ENCODE data around the gene OR10A6. TPM values are rescaled to one million over a fixed set of nuclear protein-coding genes. Genes with fewer than 3 reads are reported as not detected.

The OR10A6 gene
- total and polyA plus RNA-seq, 2 of the 4 experiments (the other 2 are of a cell fraction): 0.19 TPM; not detected in 1

DNA sequence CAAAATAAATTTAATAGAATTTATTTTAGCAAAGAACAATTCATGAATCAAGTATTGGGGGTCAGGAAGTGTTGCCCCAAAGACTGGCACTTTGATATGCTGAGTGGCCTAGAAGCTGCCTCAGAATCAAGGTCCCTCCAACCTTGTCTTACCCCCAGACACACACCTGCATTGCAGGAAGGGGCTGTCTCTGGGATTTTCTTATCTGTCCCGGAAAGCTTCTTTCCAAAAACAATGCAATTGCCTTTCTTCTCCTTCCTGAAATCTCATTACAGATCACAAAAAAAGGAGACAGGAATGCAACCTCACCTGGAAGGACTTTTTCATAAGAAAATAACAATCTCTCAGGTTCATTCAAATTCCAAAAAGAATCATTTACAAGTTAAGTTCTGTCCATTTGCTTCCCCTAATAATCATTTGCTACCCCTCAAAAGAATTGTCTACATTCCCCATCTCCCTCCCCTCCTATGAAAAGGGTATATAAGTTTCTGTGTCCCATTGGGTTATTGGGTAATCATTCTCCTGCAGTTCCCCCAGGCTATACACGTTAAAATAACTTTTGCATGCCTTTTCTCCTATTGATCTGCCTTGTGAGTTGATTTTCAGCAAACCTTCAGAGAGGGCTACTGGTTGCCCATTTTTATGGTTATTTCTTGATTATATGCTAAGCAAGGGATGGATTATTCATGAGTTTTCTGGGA, 21.3 kb downstream of the OR10A6 start:
- 86% methylated on average over 1 of the region's 2 CpGs; no CpG with 5 or more reads in 1 of the 2 experiments for WGBS, 2 experiments (ENCODE audit: extremely low coverage in 2 of 2, insufficient read length in 1 of 2)

More for the DNA sequence above, 21.3 kb downstream of the OR10A6 start:
- Histone ChIP-seq H4K5ac (ENCODE audit: low read depth, low read length) (peak overlapping the region; percentile 46; the same call in 1 of the 2 replicates), H2BK5ac (ENCODE audit: low read depth, low read length, poor library complexity, severe bottlenecking) (no peak overlapping the region), H3K9ac (ENCODE audit: low read depth, low read length) (no peak overlapping the region), H3K4me2 (ENCODE audit: low read depth, low read length) (no peak overlapping the region), H3K4ac (ENCODE audit: low read depth, low read length) (0 out of 2 replicates have a peak overlapping the region, but pooled peaks have one; percentile 2), H3K27ac (ENCODE audit: insufficient read depth, low read length) (no peak overlapping the region), H3K14ac (replicated peaks; ENCODE audit: low read depth, low read length) (no peak overlapping the region), H3K36me3 (ENCODE audit: control insufficient read depth, insufficient read depth, low read length) (no peaks in the 10 kb centered on the region), H2AFZ (replicated peaks; ENCODE audit: low read length, poor library complexity) (no peak overlapping the region), H3K27me3 (ENCODE audit: control insufficient read depth, insufficient read depth, low read length) (no peaks in the 10 kb centered on the region), H2BK20ac (ENCODE audit: low read depth, low read length) (no peak overlapping the region), H3K18ac (ENCODE audit: low read depth, low read length) (peak overlapping the region; percentile 24; the same call in 1 of the 2 replicates), H3K23ac (ENCODE audit: low read depth, low read length) (no peak overlapping the region), H2AK5ac (ENCODE audit: low read depth, low read length) (no peak overlapping the region), H3K9me1 (ENCODE audit: insufficient read depth, low read length) (peaks cover 5% of the 10 kb centered on the region; the same call in 1 of the 2 replicates), H4K20me1 (ENCODE audit: insufficient read depth, low read length) (no peaks in the 10 kb centered on the region), H3K79me1 (ENCODE audit: low read depth in 1 of 2, low read length in 2 of 2) (peaks cover 0 to 3% of the 10 kb centered on the region in 2 experiments; a peak in 1 of 4 replicates), H2AK9ac (replicated peaks; ENCODE audit: low read depth, low read length, poor library complexity) (no peak overlapping the region), H3K4me1 (ENCODE audit: control insufficient read depth, insufficient read depth, low read length) (peaks cover 9% of the 10 kb centered on the region), H2BK15ac (ENCODE audit: low read depth, low read length) (no peak overlapping the region), H4K8ac (ENCODE audit: low read depth in 2 of 2, low read length in 2 of 2) (no peak overlapping the region), H3K4me3 (ENCODE audit: insufficient read depth, low read depth, low read length) (no peak overlapping the region), H3K56ac (ENCODE audit: extremely low read depth, insufficient read depth, low read length) (no peak overlapping the region), H3K9me3 (ENCODE audit: control insufficient read depth, insufficient read depth, low read length) (no peaks in the 10 kb centered on the region), H2BK120ac (ENCODE audit: low read depth, low read length) (no peak overlapping the region), H4K91ac (ENCODE audit: insufficient read depth, low read depth, low read length) (no peak overlapping the region)
- no peak for ATAC-seq (ENCODE audit: low read depth)
- ChIA-PET CTCF (interaction anchor here (1.2 to 2.1 kb wide), 2 partner anchors 17 to 77 kb away, joined by 3 to 7 read pairs; partner anchors contain the start of gene EIF3F), POLR2A (ENCODE audit: unreplicated experiment) (no interaction called here)
- DNase-seq: no peak
- intact Hi-C loops (cut with micrococcal nuclease): no loop called here
- dilution Hi-C loops (cut with HindIII; ENCODE audit: low sequenced_read_pairs, unreplicated experiment): no loop called here
- 0 out of 2 replicates have a peak, but pooled peaks have one; percentile 2 for TF ChIP-seq CEBPB (IDR thresholded peaks at IDR 0.05; ENCODE audit: low read depth, low read length)
- TF ChIP-seq MXI1 (IDR thresholded peaks at IDR 0.05; ENCODE audit: borderline replicate concordance, low read depth, low read length): no peak
- TF ChIP-seq POLR2A (IDR thresholded peaks at IDR 0.05; ENCODE audit: low read depth, low read length): no peak
- TF ChIP-seq, protein P1, sequence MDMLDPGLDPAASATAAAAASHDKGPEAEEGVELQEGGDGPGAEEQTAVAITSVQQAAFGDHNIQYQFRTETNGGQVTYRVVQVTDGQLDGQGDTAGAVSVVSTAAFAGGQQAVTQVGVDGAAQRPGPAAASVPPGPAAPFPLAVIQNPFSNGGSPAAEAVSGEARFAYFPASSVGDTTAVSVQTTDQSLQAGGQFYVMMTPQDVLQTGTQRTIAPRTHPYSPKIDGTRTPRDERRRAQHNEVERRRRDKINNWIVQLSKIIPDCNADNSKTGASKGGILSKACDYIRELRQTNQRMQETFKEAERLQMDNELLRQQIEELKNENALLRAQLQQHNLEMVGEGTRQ (IDR thresholded peaks at IDR 0.05; ENCODE audit: low read depth, low read length): no peak
- in situ Hi-C loops (cut with MboI; ENCODE audit: low sequenced_read_pairs): no loop called here
- no TSS peak for BruUV-seq (replicated peaks)

Measured in IMR-90 (cell line).